NOMO-1 treated with DMSO at 0.1 percent for 48 hours (cell line): ENCODE measurements around the gene ZBTB46.

Experiments used
- DNase-seq: peaks from one replicate; lab custom pipeline; 2025; ENCODE audit not compliant: unreplicated experiment; lab: John Stamatoyannopoulos, UW

ZBTB46 gene

DNA sequence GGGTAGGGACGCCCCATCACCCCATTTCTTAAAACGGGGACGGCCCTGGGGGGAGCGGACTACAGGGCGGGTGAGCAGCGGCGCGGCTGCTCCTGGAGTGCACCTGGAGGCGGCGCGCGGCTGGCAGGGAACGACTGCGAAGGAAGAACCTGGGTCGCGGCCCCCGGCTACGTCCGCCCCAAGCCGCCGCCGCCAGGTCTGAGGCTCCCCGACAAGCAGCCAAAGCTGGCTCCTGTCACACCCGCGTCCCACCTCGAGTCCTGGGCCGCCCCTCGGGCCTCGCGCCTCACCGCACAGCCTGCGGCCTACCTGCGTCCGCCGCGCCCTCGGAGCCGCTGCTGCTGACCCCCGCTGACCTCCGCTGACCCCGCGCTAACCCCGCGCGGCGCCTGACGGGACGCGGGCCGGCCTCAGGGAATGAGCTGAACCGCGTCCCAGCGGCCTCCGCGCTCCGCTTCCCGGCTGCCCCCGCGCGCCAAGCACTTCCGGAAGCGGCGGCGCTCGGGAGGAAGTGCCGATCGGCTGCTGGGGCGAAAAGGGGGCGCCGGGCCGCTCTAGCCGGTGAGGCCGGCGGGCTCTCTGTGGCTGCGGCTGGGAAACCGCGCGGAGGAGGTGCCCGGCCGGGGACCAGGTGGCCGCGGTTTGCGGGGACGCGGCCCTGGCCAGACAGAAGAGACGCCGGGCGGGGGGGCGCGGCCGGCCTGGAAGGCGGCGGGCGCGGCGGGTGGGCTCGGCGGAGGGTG, 123.3 kb downstream of the ZBTB46 start, which contains the start of the genes ARFRP1 and ZGPAT:
ARFRP1 (minus strand) TSS at position 419 of the 743 bp plus-strand sequence. CDS start 885 bp downstream, outside the sequence.
ZGPAT (plus strand) TSS at position 482 of the 743 bp plus-strand sequence. CDS start 542 bp downstream, outside the sequence.
- DNase-seq = peak; percentile 85

DNA sequence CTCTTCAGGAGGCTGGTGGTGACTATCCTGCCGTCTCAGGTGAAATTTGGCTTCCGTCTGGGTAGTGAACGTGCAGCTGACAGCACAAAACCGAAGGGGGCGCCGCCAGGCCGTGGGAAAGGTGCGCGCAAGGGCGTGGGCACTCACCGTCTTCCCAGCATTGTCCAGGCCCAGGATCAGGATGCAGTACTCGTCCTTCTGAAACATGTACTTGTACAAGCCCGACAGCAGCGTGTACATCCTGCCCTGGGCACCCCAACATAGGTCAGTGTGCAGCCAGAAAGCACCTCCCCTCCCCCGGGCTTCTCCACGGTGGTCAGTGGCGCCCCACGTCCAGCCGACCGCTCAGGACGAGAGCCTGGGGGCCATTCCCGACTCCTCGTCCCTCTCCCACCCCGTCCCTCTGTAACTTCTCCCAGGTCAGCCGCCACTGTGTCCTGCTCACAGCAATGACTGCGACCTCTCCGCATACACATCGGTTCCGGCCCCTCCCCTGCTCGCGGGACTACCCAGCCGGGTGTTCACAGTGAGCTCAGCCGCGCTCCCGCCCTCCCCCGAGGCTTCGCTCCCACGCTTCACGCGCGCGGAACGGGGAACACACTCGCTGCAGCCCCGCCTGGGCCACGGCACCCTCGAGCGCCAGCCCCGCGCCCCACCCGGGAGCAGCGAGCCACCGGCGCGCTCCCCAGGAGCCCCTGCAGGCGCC, 124.1 kb downstream of the ZBTB46 start:
- DNase-seq = peak; percentile 29

DNA sequence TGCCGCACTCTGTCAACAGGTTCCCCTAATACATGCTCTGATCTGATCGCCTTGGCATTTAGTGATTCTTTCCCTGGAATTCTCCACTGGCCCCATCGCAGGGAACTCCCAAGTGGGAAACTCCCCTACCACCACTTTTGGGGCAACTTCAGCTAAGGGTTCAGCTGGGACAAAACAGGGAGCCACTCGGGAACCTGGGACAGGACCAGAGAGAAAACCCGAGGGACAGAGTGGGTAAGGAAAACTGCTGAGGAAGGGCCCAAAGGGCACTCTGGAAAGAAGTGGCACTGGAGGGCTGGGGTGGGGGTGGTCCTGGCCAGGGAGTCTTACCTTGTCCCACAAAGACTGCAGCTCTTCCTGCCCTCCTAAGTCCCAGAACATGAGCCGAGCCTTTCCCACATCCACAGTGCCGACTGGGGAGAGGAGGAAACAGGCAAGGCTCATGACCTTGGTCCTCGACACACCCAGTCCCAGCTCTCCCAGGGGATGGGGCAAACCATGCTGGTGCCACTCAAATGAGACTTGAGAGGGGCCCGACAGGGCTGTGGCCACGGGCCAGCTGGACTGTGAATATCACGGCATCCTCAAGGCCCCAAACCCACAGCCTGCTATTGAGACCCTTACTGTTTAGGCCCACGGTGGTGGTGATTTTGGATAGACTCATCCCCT, 124.9 kb downstream of the ZBTB46 start:
- no peak for DNase-seq

DNA sequence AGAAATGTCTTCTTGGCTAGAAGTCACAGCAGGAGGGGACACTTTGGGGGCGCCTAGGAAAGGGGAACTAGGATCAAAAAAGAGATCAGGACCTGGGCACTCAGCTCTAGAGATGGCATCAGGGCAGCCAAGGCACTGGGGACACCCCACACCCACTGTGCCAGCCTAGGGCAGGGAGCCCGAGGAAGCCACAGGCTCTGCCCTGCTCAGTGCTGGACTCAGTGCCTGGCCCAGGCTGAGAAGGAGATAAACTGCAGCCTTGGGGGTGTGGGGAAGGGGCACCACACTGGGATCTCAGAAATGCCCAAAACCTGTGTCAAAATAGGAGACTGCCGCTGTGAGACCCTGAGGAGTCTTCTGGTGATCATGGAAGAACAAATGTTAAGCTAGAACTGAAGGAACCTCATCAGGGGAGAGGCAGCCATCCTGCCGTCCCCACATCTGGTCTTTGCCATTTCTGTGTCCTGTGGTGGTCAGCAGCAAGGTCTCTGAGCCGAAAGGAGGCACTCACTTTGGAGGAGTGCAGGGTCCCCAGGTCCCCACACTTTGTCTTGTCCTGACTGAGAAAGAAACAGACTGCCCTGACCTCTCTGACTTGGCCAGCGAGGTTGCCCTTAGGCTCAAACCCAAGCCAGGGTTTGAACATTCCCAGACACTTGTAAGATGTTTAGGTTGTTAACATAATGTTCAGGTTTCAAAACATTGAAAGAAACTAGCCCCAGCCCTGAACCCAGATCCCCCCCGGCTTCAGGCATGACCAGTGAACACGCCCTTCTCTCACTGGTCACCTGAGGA, 125.6 kb downstream of the ZBTB46 start:
- DNase-seq = no peak

DNA sequence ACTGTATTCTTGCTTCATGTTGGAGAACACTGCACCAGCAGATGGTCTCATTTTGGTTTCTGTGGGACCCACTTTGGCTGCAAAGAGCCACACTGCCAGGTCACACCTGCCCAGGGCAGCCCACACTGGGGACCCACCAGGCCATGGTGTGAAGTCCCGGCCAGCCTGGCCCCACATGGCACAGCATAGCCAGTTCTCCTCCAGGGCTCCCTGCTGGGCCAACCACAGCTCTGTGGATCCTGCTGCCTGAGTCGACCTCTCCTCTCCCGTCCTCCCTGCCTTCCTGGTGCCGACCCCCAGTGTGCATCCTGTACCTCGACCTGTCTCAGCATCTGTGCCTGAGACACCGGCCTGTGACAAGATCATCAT, 126.3 kb downstream of the ZBTB46 start:
- DNase-seq = no peak

DNA sequence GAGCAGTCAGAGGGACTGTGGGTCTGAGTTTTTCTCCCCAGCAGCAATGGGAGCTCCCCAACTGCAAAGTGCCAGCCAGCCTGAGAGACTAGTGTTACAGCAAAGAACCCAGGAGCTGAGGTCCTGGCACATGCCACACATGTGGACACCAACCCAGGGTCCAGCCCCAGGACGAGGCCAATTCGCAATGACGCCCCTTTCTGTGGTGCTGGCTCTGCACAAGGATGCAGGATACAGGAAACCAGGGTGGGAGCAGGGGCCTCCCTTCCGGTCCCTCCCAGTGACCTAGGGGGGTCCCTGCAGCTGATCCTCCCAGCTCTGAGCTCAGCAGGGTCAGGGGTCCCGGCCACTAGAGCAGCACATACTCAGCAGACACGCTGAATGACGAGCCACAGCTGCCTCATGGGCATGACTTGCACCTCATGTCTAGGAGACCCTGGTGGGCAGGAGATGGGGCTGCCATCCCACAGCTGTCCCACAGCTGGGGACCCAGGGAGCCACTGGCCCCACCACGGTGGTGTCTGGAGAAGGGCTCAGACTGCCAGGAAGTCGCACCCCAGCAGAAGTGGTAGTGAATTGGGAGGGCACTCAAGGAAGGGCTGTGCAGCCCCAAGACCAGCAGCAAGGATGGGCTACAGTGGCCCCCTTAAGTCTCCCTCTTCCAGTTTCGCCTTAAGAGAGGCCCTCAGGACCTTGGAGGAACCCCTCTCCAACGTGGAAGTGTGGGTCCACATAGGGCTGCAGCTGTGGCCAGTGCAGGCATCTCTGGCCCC, 126.9 kb downstream of the ZBTB46 start:
- no peak for DNase-seq

DNA sequence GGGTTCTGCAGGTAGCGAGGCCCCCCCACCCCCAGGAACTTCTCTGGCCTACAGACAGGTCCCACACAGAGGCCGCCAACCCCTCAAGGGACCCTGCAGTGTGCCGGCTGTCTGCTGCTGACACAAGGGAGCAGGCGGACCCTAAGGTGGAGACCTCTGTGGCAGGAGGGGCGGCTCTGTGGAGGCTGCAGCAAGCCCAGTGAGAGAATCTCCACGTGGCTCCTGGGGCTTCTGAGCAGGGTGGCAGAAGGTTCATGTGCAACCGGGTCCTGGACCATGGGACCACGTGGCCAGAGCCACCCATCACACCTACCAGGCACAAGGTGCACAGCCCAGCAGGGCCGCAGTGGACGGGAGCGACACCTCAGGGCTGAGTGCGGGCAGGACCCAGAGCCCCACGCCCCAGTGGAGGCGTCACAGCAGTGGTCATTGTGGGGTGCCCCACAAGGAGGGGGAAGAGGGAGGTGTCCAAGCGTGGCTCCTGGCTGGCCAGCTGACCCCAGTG, 127.5 kb downstream of the ZBTB46 start:
- no peak for DNase-seq

DNA sequence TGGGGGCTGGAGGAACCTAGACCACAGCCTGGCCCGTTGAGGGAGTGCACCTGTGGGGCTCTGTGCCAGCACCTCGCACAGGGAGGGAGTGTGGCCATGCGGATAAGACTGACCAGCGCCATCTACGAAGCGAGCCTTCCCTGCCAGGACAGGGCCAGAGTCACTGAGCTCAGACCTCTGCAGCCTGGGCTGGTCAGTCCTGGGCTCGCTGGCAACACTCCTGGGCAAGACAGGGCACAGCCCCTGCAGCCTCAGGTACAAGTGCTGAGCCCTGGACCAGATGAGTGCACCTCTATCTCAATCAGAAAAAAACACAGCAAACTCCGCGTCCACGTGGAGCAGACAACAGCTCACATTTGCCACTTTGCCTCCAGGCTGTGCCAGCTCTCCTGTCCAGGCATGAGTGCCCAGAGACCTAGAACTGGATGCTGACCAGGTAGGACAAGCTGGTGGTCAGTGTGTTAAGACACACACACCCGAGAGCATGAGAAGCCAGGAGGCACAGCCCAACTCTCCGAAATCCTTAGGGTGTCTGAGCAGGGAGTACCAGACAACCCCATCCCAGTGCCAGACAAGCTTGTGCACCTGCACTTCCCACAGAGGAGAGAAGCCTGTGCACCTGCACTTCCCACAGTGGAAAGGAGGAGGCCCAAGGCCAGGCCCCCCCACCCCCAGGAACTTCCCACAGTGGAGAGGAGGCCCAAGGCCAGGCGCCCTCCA, 128.2 kb downstream of the ZBTB46 start:
- no peak for DNase-seq

DNA sequence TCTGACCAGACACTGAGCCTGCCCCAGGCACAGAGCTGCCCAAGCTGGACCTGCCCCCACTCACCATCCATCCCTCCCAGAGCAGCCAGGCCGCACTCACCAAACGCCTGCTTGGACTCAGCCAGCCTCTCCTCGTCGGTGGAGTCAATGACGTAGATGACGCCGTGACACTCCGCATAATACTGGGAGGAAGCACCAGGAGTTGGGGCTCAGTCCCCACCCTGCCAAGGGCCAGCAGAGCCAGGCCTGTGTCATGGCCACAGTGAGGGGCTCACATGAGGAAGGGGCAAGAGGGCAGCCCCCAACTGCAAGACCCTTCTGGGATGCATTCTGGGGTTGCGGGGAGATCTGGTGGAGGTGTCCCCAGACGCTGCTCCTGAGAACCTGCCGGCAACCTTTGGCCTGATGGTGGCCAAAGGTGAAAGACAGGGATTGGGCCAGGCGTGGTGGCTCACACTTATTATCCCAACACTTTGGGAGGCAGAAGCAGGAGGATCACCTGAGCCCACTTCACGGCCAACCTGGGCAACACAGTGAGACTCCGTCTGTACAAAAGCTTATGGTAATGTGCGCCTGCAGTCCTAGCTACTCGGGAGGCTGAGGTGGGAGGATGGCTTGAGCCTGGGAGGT, 128.9 kb downstream of the ZBTB46 start:
- DNase-seq = no peak

DNA sequence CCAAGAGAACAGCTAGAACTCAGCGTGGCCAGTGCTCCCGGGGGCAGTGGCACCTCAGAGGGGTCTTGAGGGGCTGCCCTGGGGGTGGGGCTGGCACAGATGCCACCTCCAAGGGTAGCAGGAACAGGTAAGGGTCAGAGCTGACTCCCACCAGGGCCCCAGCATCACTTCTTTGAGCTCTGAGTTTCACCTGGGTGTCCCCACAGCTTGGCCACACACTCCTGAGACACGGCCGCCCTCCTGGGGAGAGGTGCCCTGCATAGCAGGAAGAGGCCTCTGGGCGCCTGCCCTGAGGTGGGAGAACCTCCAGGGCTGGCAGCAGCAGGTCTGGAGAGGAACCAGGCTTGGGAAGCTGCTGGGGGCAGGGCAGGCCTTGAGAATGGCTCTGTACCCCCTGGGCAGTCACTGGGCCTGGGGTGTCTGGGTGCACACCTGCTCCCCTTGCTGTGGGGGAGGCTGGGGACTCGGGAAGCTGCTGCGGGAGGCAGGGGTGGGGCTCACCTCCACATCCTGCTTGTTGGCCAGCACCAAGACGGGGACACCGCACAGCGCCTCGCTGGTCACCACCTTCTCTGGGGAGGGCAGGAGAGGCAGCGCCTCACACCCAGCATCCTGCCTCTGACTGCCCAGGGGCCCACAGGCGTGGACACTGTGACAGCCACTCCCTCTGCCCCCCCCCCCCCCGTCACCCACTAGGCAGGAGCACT, 129.6 kb downstream of the ZBTB46 start:
- no peak for DNase-seq

DNA sequence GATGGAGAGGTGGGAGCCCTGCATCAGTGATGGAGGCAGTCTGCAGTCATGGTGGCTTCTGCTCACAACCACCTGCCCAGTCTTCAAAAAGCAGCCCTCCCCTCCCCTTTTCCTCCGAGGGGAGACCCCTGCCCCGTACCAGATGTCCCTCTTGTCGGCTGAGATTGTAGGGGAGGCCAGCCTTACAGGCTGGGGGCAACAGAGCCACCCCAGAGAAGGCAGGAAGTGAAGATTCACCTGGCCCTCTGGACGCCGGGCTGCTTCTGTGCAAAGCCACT, 130.1 kb downstream of the ZBTB46 start:
- DNase-seq = no peak

DNA sequence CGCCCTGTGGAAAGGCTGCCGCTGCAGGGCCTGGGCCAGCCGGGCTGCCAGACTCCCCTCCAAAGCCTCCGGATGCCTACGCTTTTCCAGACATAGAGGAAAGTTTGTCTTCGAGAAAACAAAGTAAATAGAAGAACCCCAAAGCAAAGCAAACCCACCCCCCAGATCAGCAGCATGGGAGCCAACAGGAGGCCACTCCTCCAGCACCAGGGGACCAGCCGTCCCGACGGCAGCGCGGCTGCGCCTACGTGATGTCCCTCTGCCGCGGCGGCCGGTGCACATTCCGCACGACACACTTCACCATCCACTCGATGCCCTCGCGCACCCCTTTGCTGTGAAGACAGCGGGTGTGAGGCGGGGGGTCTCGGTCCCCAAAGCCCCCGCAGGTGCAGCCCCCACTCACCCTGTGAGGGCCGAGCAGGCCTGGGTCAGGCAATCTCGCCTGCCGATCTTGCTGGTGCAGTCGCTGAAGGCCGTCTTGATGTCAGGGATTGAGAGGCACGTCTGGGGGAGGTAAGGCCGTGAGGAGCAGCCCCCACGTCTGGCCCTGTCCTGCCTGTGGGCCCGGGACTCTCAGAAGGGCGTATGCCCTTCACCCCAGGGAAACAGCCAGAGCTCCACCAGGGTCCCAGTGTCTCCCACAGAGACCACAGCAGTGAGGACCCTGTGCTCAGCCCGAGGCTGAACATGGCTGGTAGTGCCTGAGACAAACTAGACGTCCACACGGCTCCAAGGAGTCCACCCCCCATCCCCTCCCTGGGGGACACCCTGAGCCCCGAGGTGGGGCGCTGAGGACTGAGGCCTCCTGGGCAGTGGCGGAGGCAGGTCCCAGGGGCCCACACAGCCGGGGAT, 130.6 kb downstream of the ZBTB46 start:
- DNase-seq = no peak

DNA sequence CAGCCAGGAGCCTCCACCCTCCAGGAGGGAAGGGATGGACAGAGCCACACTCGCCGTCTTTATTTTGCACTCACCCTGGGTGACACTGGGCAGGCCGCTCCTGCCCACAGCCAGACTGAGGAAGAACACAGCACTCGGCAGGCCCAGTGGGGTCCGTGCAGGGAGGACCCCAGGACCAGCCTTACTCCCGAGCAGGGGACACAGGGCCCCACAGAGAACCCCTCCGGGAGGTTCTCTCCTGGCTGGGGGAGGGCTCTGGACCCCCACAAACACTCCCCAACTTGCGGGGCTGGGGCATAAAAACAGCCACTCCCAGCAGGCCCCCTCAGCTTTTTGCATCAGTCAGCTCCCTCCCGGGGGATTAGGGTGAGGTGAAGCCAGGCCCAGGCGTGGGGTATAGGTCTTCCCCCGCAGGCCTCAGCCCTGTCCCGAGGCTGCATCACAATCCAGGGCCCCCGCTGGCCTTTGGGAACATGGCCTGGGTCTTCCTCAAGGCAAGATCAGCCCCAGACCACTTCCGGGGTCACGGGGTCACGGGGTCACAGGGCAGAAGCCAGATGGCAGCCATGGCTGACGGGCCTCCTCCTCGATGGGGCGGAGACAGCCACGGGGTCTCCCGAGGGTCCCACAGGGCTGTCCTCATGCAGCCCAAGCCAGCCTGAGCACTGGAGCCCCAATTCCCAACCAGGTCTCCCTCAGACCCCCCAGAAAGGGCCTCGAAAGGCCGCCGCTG, 131.4 kb downstream of the ZBTB46 start:
- DNase-seq = no peak

DNA sequence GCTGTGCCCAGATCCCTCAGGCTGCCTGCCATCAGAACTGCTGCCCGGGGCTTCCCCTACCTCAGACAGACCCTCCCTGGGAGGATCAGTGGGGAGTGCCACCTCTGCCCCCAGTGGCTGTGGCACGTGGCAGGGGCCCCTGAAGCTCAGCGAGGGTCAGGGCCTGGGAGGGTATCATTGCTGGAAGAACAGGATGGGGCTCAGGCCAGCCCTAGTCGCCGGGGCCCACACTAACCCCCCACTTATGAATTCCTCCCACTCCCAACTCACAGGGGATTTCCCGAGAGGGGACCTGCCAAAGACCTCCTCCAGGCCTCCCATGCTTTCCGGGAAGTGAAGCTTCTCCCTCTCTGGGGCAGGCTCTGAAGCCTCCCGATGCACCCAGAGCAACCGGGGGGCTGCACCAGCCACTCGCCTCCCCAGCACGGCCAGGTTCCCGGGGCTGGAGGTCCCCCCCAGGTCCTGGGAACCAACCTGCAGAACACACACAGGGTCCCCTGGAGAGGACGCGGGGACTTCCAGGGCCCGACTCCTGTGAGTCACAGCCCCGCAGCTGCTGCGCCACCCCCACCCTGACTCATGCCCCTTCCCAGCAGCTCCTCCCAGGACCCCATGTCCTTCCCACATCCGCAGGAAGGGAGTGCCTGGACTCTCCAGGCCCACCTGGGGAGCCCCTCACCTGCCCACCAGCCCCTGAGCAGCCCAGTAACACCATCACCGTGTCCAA, 132.2 kb downstream of the ZBTB46 start:
- DNase-seq = no peak

DNA sequence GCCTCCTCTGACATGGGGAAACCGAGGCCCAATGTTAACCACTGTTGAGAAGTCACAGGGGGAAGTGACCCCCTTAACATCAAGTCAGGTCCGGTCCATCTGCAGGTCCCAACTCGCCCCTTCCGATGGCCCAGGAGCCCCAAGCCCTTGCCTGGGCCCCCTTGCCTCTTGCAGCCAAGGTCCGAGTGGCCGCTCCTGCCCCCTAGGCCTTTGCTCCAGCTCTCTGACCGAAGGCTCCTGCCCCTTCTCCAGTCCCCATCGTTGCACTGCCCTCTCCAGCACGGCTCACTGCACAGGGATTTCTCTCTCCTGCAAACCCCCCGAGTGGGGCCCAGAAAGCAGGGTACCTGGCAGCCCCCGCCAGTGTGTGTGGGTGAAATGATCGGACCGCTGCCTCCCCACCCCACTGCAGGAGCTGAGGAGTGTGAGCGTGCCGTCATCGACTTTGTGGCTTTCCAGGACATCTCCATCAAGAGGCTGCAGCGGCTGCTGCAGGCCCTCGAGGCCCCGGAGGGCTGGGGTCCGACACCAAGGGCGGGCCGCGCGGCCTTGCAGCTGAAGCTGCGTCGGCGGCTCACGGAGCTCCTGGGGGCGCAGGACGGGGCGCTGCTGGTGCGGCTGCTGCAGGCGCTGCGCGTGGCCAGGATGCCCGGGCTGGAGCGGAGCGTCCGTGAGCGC, 133.1 kb downstream of the ZBTB46 start:
- no peak for DNase-seq

DNA sequence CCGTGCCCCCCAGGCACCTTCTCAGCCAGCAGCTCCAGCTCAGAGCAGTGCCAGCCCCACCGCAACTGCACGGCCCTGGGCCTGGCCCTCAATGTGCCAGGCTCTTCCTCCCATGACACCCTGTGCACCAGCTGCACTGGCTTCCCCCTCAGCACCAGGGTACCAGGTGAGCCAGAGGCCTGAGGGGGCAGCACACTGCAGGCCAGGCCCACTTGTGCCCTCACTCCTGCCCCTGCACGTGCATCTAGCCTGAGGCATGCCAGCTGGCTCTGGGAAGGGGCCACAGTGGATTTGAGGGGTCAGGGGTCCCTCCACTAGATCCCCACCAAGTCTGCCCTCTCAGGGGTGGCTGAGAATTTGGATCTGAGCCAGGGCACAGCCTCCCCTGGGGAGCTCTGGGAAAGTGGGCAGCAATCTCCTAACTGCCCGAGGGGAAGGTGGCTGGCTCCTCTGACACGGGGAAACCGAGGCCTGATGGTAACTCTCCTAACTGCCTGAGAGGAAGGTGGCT, 133.7 kb downstream of the ZBTB46 start:
- DNase-seq = no peak
